Liver (tissue), 9 donors: ENCODE measurements around the gene CHRNA7. TPM values are rescaled to one million over a fixed set of nuclear protein-coding genes. Genes with fewer than 3 reads are reported as not detected.

Source experiments
- DNase-seq: peaks from one replicate; pipeline ENCODE4 v3.0.0-alpha.2; 2017; ENCODE audit warnings: low spot score
- H3K27ac ChIP-seq, 2 donors: one replicate each; pipeline ENCODE4 v1.7.0; 2013; ENCODE audit warnings: inconsistent platforms in 2 of 2, low read length in 2 of 2, control low read depth in 1 of 2, low read depth in 1 of 2, mild to moderate bottlenecking in 1 of 2
- H3K27me3 ChIP-seq, 4 donors: one replicate each; pipeline versions ENCODE4 v1.6.1 to v1.7.0; 2013; ENCODE audit warnings: low read length in 3 of 4, inconsistent platforms in 1 of 4, mild to moderate bottlenecking in 1 of 4, moderate library complexity in 1 of 4; ENCODE audit not compliant: control insufficient read depth in 4 of 4, insufficient read depth in 4 of 4
- H3K36me3 ChIP-seq, 4 donors: one replicate each; pipeline versions ENCODE4 v1.6.1 to v1.7.0; 2013; ENCODE audit warnings: low read length in 3 of 4, mild to moderate bottlenecking in 3 of 4, low read depth in 1 of 4, moderate library complexity in 1 of 4; ENCODE audit not compliant: control insufficient read depth in 4 of 4, insufficient read depth in 3 of 4
- H3K4me1 ChIP-seq, 4 donors: one replicate each; pipeline versions ENCODE4 v1.6.1 to v1.7.0; 2013; ENCODE audit warnings: low read length in 3 of 4, mild to moderate bottlenecking in 3 of 4, moderate library complexity in 1 of 4; ENCODE audit not compliant: control insufficient read depth in 4 of 4, insufficient read depth in 4 of 4
- H3K4me3 ChIP-seq, 3 donors: one replicate each; pipeline versions ENCODE4 v1.6.1 to v1.7.0; 2013; ENCODE audit warnings: low read length in 3 of 3, control low read depth in 1 of 3, low read depth in 1 of 3, mild to moderate bottlenecking in 1 of 3
- H3K9ac ChIP-seq, 2 donors: one replicate each; pipeline ENCODE4 v1.7.0; 2013; ENCODE audit warnings: low read length in 2 of 2, mild to moderate bottlenecking in 2 of 2, moderate library complexity in 2 of 2, control low read depth in 1 of 2, low read depth in 1 of 2
- H3K9me3 ChIP-seq, 4 donors: one replicate each; pipeline versions ENCODE4 v1.6.1 to v1.7.0; 2013; ENCODE audit warnings: low read length in 3 of 4; ENCODE audit not compliant: control insufficient read depth in 4 of 4
- ATF3 ChIP-seq: IDR thresholded peaks from 2 replicates; pipeline ENCODE4 v1.6.1; 2016; ENCODE audit warnings: antibody characterized with exemption
- EGR1 ChIP-seq, 2 donors: IDR thresholded peaks; 2 replicates each; pipeline ENCODE4 v1.6.1; 2016 to 2018; ENCODE audit warnings: antibody characterized with exemption in 2 of 2, low read depth in 2 of 2
- HNF4A ChIP-seq, 2 donors: conservative IDR thresholded peaks; 2 replicates each; pipeline ENCODE4 v1.6.1; 2016; ENCODE audit warnings: antibody characterized with exemption in 2 of 2, mild to moderate bottlenecking in 2 of 2
- JUND ChIP-seq, 2 donors: IDR thresholded peaks; 2 replicates each; pipeline ENCODE4 v1.6.1; 2016; ENCODE audit warnings: antibody characterized with exemption in 2 of 2
- REST ChIP-seq: IDR thresholded peaks from 2 replicates; pipeline ENCODE4 v1.6.1; 2016; ENCODE audit warnings: antibody characterized with exemption, mild to moderate bottlenecking
- TAF1 ChIP-seq: conservative IDR thresholded peaks from 2 replicates; pipeline ENCODE4 v1.6.1; 2016; ENCODE audit warnings: antibody characterized with exemption, mild to moderate bottlenecking
- ZBTB33 ChIP-seq: IDR thresholded peaks from 2 replicates; pipeline ENCODE4 v1.6.1; 2016; ENCODE audit warnings: antibody characterized with exemption
- WGBS: extraction: QIAGEN DNeasy Blood & Tissue Kit; methylation state at CpG from one replicate; pipeline ENCODE4 v1.1.7; 2013; 5-methylcytosine and 5-hydroxymethylcytosine counted together
- polyA plus RNA-seq, 2 donors: library from polyadenylated mRNA; stranded (reverse) in 1 of 2; unstranded in 1 of 2; fragments of 200-250 nt in 1 of 2; fragments of >200 nt in 1 of 2; fragmentation: Nextera tagmentation in 1 of 2; extraction: Ambion mirVana in 1 of 2; gene quantifications; one replicate each; pipeline versions ENCODE4 v1.2.1 to v1.2.3, GENCODE V29; 2013 to 2015
- total RNA-seq, 2 donors: library from RNA; depleted of rRNA; stranded (reverse); fragments of >200 nt; gene quantifications; one replicate each; pipeline ENCODE4 v1.2.3, GENCODE V29; 2014
- donor health status: healthy.
- donor health status: healthy.
- donor health status: healthy.
- donor health status: healthy.
- donor health status: healthy.

The CHRNA7 gene
- total and polyA plus RNA-seq, 4 donors = 0.06 to 0.21 (median 0.08) TPM; not detected in 1

GRCh38 chr15:32119694-32120330, 89.5 kb downstream of the CHRNA7 start:
- H3K9ac ChIP-seq = no peak overlapping the region
- H3K4me3 ChIP-seq = no peak overlapping the region
- no peaks in the 10 kb centered on the region for H3K36me3 ChIP-seq
- no peak overlapping the region for H3K27ac ChIP-seq
- 56% methylated on average over 12 of the region's 12 CpGs for WGBS
- no peak for DNase-seq
- no peaks in the 10 kb centered on the region for H3K4me1 ChIP-seq
- H3K27me3 ChIP-seq = peaks cover 0 to 2% (median 0%) of the 10 kb centered on the region in 4 donors
- H3K9me3 ChIP-seq = no peaks in the 10 kb centered on the region
- TF ChIP-seq REST = no peak

GRCh38 chr15:32120577-32121383, 90.5 kb downstream of the CHRNA7 start:
- Histone ChIP-seq H3K36me3 (no peaks in the 10 kb centered on the region), H3K4me3 (no peak overlapping the region), H3K9me3 (no peaks in the 10 kb centered on the region), H3K27me3 (peaks cover 0 to 2% (median 0%) of the 10 kb centered on the region in 4 donors), H3K4me1 (no peaks in the 10 kb centered on the region), H3K9ac (no peak overlapping the region), H3K27ac (no peak overlapping the region)
- DNase-seq = no peak
- TF ChIP-seq HNF4A (conservative IDR thresholded peaks at IDR 0.05) = no peak
- 78% methylated on average over 23 of the region's 23 CpGs for WGBS

GRCh38 chr15:32121384-32121695, 91.0 kb downstream of the CHRNA7 start:
- Histone ChIP-seq H3K9ac (no peak overlapping the region), H3K36me3 (no peaks in the 10 kb centered on the region), H3K4me1 (no peaks in the 10 kb centered on the region), H3K4me3 (no peak overlapping the region), H3K9me3 (no peaks in the 10 kb centered on the region), H3K27me3 (peaks cover 0 to 2% (median 0%) of the 10 kb centered on the region in 4 donors), H3K27ac (no peak overlapping the region)
- no peak for TF ChIP-seq EGR1 (IDR thresholded peaks at IDR 0.05; ENCODE audit: low read depth in 2 of 2)
- no peak for TF ChIP-seq TAF1
- no peak for TF ChIP-seq ZBTB33
- TF ChIP-seq ATF3 = no peak
- TF ChIP-seq JUND (IDR thresholded peaks at IDR 0.05) = no peak
- no peak for TF ChIP-seq REST
- 75% methylated on average over 6 of the region's 6 CpGs for WGBS
- DNase-seq = no peak
